Activated naive CD4-positive, alpha-beta T cell treated with anti-CD3 and anti-CD28 coated beads for 36 hours (primary cell): Measurements from ENCODE around the gene AIFM1. TPM values are rescaled to one million over a fixed set of nuclear protein-coding genes. Genes with fewer than 3 reads are reported as not detected.

Source experiments
- CTCF ChIA-PET: fragments of 350-600 bp; sonication (Branson Sonifier 250); formaldehyde crosslinking; loops from one replicate; lab custom pipeline; 2021; ENCODE audit warnings: antibody characterized with exemption; lab: Charles Lee
- DNase-seq: peaks from one replicate; pipeline ENCODE4 v3.0.0-alpha.2; 2020
- H3K27ac Mint-ChIP-seq: one replicate; pipeline ENCODE4 v1.8.0; 2021; ENCODE audit warnings: mild to moderate bottlenecking, mixed read lengths
- H3K27me3 Mint-ChIP-seq: one replicate; pipeline ENCODE4 v1.8.0; 2021; ENCODE audit warnings: low read depth, mixed read lengths
- H3K36me3 Mint-ChIP-seq: one replicate; pipeline ENCODE4 v1.8.0; 2021; ENCODE audit warnings: low read depth, mixed read lengths
- H3K4me1 Mint-ChIP-seq: one replicate; pipeline ENCODE4 v1.8.0; 2021; ENCODE audit warnings: low read depth, mixed read lengths
- H3K4me3 Mint-ChIP-seq: one replicate; pipeline ENCODE4 v1.8.0; 2021; ENCODE audit warnings: mild to moderate bottlenecking, moderate library complexity, mixed read lengths
- H3K9me3 Mint-ChIP-seq: one replicate; pipeline ENCODE4 v1.8.0; 2021; ENCODE audit warnings: mixed read lengths
- intact Hi-C: fragments of 100-400 bp; cut with micrococcal nuclease; formaldehyde crosslinking; loops from one replicate; pipeline ENCODE4 v1.15.1; 2023
- total RNA-seq, 2 experiments: library from RNA; stranded (reverse); gene quantifications; one replicate each; pipeline ENCODE4 v1.2.3, GENCODE V29; 2021

The AIFM1 gene
- total RNA-seq, 2 experiments from 2014 or later, result 59.4 to 63.1 TPM

DNA sequence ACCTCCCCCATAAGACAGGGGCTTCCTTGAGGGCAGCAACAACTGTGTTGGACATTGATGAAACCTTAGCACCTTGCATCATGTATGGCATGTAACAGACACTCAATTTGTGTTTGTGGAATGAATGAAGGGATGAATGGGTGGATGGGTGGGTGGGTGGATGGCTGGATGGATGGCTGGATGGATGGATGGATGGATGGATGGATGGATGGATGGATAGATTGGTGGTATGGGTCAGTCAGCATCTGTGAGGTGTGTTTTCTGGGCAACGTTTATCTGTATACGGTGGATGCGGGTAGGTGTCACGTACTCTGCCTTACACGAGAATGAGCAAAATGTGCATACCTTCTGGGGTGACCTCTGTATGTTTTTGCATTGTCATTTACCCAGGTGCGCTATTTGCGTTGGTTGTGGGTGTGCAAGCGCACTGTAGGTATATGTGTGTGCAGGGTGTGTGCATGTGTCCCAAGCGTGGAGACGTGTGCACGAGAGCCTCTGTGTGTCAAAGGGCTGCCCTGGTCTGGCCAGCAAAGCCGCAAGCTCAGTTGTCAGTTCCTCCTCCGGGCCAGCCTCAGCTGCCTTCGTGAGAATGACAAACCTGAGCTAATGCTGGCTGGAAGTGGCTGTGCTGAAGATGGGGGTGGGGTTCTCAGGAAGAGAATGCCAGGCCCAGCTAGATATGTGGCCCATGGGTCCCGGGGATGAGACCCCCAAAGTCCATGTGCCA lies 81.8 kb downstream of the AIFM1 start:
- CTCF ChIA-PET, result interaction anchor here (0.9 to 4.7 kb wide), 2 partner anchors 36 to 108 kb away, joined by 3 to 25 read pairs; no protein-coding TSS in a partner anchor
- intact Hi-C loops, result loop anchor here (5.0 to 10.0 kb wide), 3 partner anchors 251 to 1941 kb away; partner anchors contain the start of genes ENOX2, SLC25A14 and STK26
- Mint-ChIP-seq H3K36me3 (peaks cover 3% of the 10 kb centered on the region), H3K4me3 (peak overlapping the region; percentile 25), H3K27ac (peak overlapping the region; percentile 89), H3K9me3 (no peaks in the 10 kb centered on the region), H3K27me3 (no peaks in the 10 kb centered on the region), H3K4me1 (peaks cover 72% of the 10 kb centered on the region)
- DNase-seq, result peak; percentile 20

DNA sequence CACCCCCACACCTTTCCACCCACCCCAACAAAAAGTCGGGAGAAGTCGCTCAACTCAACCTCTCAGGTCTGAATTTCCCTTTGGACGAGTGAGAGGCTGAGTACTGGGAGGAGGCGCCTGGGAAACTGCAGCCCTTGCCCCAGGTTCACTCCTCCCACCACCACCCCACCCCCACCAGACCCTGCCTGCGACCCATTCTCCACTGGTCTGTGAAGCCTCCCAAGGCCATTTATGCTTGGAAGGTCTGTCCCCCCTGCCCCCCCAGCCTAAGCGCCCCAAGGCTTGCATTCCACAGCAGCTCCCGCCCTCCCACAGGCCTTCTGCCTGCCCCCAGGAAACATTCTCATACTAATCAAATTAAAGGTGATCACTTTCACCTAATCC lies 82.5 kb downstream of the AIFM1 start:
- Mint-ChIP-seq H3K4me1 (peaks cover 69% of the 10 kb centered on the region), H3K27ac (peak overlapping the region; percentile 89), H3K36me3 (peaks cover 3% of the 10 kb centered on the region), H3K9me3 (no peaks in the 10 kb centered on the region), H3K27me3 (no peaks in the 10 kb centered on the region), H3K4me3 (peak overlapping the region; percentile 25)
- CTCF ChIA-PET, result interaction anchor here (6.7 kb wide), 1 partner anchor 108 kb away, joined by 99 read pairs; no protein-coding TSS in a partner anchor
- no peak for DNase-seq
- intact Hi-C loops, result loop anchor here (5.0 to 10.0 kb wide), 3 partner anchors 252 to 1942 kb away; partner anchors contain the start of genes ENOX2, SLC25A14 and STK26

- peaks cover 65% of the 10 kb centered on the region for H3K4me1 Mint-ChIP-seq
- peaks cover 3% of the 10 kb centered on the region for H3K36me3 Mint-ChIP-seq
- no peaks in the 10 kb centered on the region for H3K9me3 Mint-ChIP-seq
- no peaks in the 10 kb centered on the region for H3K27me3 Mint-ChIP-seq
- intact Hi-C loops, result loop anchor here (1.0 to 10.0 kb wide), 10 partner anchors 10 to 1942 kb away; partner anchors contain the start of genes BCORL1, ELF4, ENOX2 and SLC25A14
- CTCF ChIA-PET, result interaction anchor here (0.7 to 6.7 kb wide), 8 partner anchors 9 to 373 kb away, joined by 3 to 99 read pairs (median 8); partner anchors contain the start of genes AIFM1 and ELF4
- H3K27ac Mint-ChIP-seq, result peak overlapping the region; percentile 88
- peak; percentile 84 for DNase-seq
- peak overlapping the region; percentile 39 for H3K4me3 Mint-ChIP-seq
These were observed 83.2 kb downstream of the AIFM1 start for GRCh38 chrX:130082244-130083106.

DNA sequence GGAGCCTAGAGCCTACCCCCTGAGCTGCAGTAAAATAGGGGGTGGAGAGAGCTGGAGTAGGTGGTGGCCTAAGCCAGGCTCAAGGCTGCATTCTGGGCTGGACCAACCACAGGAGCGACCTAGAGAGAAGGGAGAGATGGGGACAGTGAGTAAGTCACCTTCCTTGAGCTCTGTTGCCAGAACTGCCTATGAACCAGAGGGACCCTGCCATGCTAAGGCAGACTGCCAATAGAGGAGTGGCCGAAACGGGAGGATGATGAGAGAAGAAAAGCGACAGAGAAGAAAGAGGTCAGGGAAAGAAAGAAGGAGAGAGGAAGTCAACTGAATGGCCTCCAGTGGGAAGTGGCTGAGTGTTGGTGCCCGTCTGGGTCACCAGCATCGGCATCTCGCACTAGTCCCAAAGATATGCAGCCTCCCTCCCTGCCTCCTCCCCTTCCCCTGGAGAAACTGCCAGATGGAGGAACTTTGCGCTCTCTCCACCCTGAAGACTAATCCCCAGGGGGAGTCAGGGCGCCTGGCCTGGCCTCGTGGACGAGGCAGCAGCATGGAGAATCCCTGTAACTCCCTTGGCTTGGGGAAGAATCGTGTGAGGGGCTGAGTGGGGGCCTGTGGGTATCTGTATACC lies 84.1 kb downstream of the AIFM1 start:
- H3K27me3 Mint-ChIP-seq, result no peaks in the 10 kb centered on the region
- no peaks in the 10 kb centered on the region for H3K9me3 Mint-ChIP-seq

GRCh38 chrX:130080791-130081367 lies 84.8 kb downstream of the AIFM1 start:
- Mint-ChIP-seq H3K27me3 (no peaks in the 10 kb centered on the region), H3K36me3 (peaks cover 3% of the 10 kb centered on the region), H3K27ac (peak overlapping the region; percentile 46), H3K4me3 (no peak overlapping the region), H3K4me1 (peaks cover 51% of the 10 kb centered on the region), H3K9me3 (no peaks in the 10 kb centered on the region)
- DNase-seq, result no peak
- intact Hi-C loops, result loop anchor here (1.0 to 10.0 kb wide), 5 partner anchors 111 to 1944 kb away; partner anchors contain the start of genes ENOX2, SLC25A14, STK26 and ZNF280C
- CTCF ChIA-PET, result interaction anchor here (0.7 to 6.7 kb wide), 15 partner anchors 10 to 125 kb away, joined by 3 to 99 read pairs (median 3); partner anchors contain the start of gene ELF4

More for the DNA sequence above, 84.1 kb downstream of the AIFM1 start:
- H3K4me3 Mint-ChIP-seq, result peak overlapping the region; percentile 39
- CTCF ChIA-PET, result interaction anchor here (0.8 to 6.7 kb wide), 12 partner anchors 10 to 124 kb away, joined by 3 to 99 read pairs (median 4); partner anchors contain the start of genes AIFM1 and ELF4
- peaks cover 57% of the 10 kb centered on the region for H3K4me1 Mint-ChIP-seq
- no peak for DNase-seq
- peaks cover 3% of the 10 kb centered on the region for H3K36me3 Mint-ChIP-seq
- intact Hi-C loops, result loop anchor here (1.0 to 10.0 kb wide), 10 partner anchors 11 to 1943 kb away; partner anchors contain the start of genes BCORL1, ELF4, ENOX2 and SLC25A14
- peak overlapping the region; percentile 88 for H3K27ac Mint-ChIP-seq

DNA sequence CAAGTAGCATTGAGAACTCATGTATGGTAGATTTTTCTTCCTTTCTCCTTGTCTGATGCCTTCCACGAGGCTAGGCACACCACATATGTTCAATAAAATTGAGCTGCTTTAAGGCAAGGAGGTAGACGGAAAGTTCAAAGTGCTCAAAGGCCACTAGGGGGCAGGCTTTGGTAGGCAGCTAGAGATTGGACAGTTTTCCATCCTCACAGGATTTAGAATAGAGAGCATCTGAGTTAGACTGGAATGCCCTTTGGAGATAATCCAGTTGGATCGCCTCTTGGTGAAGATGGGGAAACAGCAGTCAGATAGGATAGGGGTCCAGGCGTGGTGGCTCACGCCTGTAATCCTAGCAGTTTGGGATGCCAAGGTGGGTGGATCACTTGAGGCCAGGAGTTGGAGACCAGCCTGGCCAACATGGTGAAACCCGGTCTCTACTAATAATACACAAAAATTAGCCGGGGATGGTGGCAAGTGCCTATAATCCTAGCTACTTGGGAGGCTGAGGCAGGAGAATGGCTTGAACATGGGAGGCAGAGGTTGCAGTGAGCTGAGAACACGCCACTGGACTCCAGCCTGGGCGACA lies 85.7 kb downstream of the AIFM1 start:
- Mint-ChIP-seq H3K27ac (peak overlapping the region; percentile 4), H3K36me3 (peaks cover 3% of the 10 kb centered on the region), H3K4me3 (no peak overlapping the region), H3K9me3 (no peaks in the 10 kb centered on the region), H3K27me3 (no peaks in the 10 kb centered on the region), H3K4me1 (peaks cover 41% of the 10 kb centered on the region)
- intact Hi-C loops, result loop anchor here (1.0 to 10.0 kb wide), 5 partner anchors 112 to 1945 kb away; partner anchors contain the start of genes ENOX2, SLC25A14, STK26 and ZNF280C
- peak; percentile 74 for DNase-seq
- CTCF ChIA-PET, result interaction anchor here (0.6 to 6.7 kb wide), 18 partner anchors 9 to 111 kb away, joined by 3 to 99 read pairs (median 4); partner anchors contain the start of gene ELF4

Other genes with a start within 250 kb of the AIFM1 start
- gene BCORL1, start 183.2 kb downstream of the AIFM1 start, total RNA-seq, result 1 to 10 TPM; 3.6 to 4.1 TPM
- gene ELF4, start 55.3 kb downstream of the AIFM1 start, total RNA-seq, result 10 to 100 TPM; 15.8 to 16.5 TPM
- gene RAB33A, start 6.1 kb upstream of the AIFM1 start, total RNA-seq, result 10 to 100 TPM; 11.3 to 15.1 TPM
- 1 to 10 TPM; 3.9 to 4.0 TPM for gene ZNF280C, start 103.1 kb upstream of the AIFM1 start, total RNA-seq
- 1 to 10 TPM; 7.4 to 9.0 TPM for gene SLC25A14, start 174.1 kb upstream of the AIFM1 start, total RNA-seq
- not detected for gene GPR119, start 219.8 kb upstream of the AIFM1 start, total RNA-seq
- 10 to 100 TPM; 32.3 to 33.6 TPM for gene RBMX2, start 236.1 kb upstream of the AIFM1 start, total RNA-seq